IPS-20b (cell line): ENCODE measurements around the gene KRT14.
"Not testable (repeated sequence)": the region's sequence is repeated elsewhere in the genome, so short reads cannot be mapped to it uniquely, and the experiment has no call there.

Source experiments
- H3K27ac ChIP-seq: one replicate; pipeline ENCODE4 v1.5.1; 2013; ENCODE audit warnings: low read length
- H3K27me3 ChIP-seq: 2 replicates; pipeline ENCODE4 v1.6.1; 2013; ENCODE audit warnings: mild to moderate bottlenecking, low read length, inconsistent platforms; ENCODE audit not compliant: insufficient read depth
- H3K36me3 ChIP-seq: 2 replicates; pipeline ENCODE4 v1.6.1; 2013; ENCODE audit warnings: low read depth, mild to moderate bottlenecking, inconsistent platforms, low read length, moderate library complexity; ENCODE audit not compliant: insufficient read depth
- H3K4me1 ChIP-seq: 2 replicates; pipeline ENCODE4 v1.6.1; 2013; ENCODE audit warnings: mild to moderate bottlenecking, control low read depth, inconsistent platforms, low read length, moderate library complexity; ENCODE audit not compliant: insufficient read depth
- H3K4me3 ChIP-seq: 2 replicates; pipeline ENCODE4 v1.5.1; 2013; ENCODE audit warnings: mild to moderate bottlenecking, low read length, inconsistent platforms
- H3K9ac ChIP-seq: 2 replicates; pipeline ENCODE4 v1.6.1; 2013; ENCODE audit warnings: low read depth, mild to moderate bottlenecking, inconsistent platforms, low read length, moderate library complexity
- H3K9me3 ChIP-seq: 2 replicates; pipeline ENCODE4 v1.6.1; 2013; ENCODE audit warnings: mild to moderate bottlenecking, low read depth, low read length, inconsistent platforms; ENCODE audit not compliant: insufficient read depth

The KRT14 gene

DNA sequence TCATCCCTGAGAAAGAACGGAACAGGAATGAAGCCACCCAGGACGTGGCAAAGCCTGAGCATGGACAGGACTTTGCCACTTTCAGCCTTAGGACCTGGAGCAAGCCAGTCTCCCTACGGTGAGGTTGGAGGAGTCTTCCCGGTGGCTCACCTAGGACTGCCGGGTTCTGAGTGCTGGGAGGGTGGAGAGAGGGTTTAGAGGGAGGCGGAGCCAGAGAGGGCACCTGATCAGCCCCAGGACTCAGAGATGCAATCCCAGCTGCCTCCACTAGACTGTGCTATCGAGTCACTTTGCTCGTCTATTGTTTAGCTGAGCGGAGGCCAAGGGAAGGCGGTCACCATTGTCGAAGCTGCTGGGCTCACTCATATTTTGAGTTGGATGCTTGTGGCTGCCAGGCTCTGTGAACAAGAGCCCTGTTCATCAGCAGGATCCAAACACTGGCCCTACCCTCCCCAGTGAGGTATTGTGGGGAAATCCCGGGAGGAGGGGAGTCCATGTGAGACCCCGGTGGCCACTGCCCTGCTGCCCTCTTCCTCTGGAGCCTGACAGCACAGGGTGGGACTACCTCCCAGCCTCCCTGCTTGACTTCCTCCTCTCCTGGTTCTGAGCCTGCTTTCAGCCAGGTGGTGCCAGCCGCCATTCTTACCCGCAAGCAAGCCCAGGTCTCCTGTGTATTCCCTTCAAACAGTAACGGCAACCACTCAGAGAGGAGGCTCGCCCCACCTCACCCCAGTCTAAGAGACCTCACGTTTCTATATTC, 7.0 kb downstream of the KRT14 start:
- Histone ChIP-seq H3K9ac (no peak overlapping the region), H3K36me3 (no peaks in the 10 kb centered on the region), H3K4me1 (no peaks in the 10 kb centered on the region), H3K27me3 (peaks cover 8% of the 10 kb centered on the region), H3K9me3 (no peaks in the 10 kb centered on the region), H3K4me3 (no peak overlapping the region), H3K27ac (no peak overlapping the region)

DNA sequence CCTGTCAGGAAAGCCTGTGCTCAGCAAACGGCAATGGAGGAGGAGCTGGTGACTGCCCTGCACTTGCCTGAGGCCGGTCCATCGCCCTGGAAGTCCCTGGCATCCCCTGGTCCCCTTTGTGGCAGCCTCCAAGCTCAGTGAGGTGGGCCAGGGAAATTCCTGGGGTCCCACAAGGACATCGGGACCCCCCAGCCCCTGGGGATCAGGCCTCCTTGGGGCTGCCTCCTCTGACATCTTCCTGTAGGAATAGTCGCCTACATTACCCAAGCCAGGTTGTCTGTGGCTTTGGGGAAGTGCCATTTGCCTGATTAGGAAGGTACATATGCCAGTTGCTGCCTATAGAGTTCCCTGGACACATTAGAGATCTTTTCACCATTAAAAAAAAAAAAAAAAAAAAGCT, 7.7 kb downstream of the KRT14 start:
- no peak overlapping the region for H3K4me3 ChIP-seq
- no peak overlapping the region for H3K27ac ChIP-seq
- H3K4me1 ChIP-seq = no peaks in the 10 kb centered on the region
- no peaks in the 10 kb centered on the region for H3K9me3 ChIP-seq
- no peaks in the 10 kb centered on the region for H3K36me3 ChIP-seq
- peaks cover 8% of the 10 kb centered on the region for H3K27me3 ChIP-seq
- no peak overlapping the region for H3K9ac ChIP-seq

DNA sequence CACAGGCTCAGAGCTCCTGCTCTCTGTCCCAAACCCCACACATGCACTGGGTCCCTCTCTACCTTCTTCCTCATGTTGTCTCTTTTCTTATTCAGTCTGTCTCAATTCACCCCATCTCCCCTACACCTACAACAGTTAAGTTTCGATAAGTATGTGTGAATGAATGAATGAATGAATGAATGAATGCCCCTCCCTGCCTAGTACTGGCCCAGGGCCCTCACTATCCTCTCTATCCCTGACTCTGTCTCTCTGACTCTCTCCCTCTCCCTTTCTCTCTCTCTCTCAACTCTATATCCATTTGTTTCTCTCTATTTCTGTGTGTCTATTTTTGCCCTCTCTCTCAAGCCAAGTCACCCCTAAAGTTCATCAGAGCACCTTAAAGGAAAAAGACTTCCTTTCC, 8.2 kb downstream of the KRT14 start:
- Histone ChIP-seq H3K27ac (no peak overlapping the region), H3K9ac (no peak overlapping the region), H3K4me3 (no peak overlapping the region), H3K4me1 (no peaks in the 10 kb centered on the region), H3K9me3 (no peaks in the 10 kb centered on the region), H3K27me3 (peaks cover 8% of the 10 kb centered on the region), H3K36me3 (no peaks in the 10 kb centered on the region)

DNA sequence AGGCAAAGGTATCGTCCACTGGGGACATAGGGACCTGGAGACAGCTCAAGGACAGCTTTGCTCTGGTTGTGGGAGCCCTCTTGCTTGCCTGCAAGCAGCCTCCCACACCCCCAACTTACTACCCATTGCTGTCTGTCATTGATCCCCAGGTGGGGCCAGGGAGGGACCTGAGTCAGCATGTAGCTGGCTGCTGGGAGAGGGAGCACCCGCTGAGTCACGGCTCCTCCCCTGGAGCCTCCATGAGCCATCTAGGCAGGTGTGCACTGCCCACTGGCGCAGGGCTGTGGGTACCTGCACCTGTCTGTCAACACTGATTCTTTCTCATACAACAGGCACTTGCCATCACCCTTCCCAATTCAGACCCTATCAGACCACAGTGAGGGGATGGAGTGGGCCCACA, 10.0 kb downstream of the KRT14 start:
- H3K4me3 ChIP-seq, H3K27ac ChIP-seq, H3K36me3 ChIP-seq, H3K4me1 ChIP-seq, H3K9me3 ChIP-seq, H3K9ac ChIP-seq, H3K27me3 ChIP-seq: not testable (repeated sequence)

DNA sequence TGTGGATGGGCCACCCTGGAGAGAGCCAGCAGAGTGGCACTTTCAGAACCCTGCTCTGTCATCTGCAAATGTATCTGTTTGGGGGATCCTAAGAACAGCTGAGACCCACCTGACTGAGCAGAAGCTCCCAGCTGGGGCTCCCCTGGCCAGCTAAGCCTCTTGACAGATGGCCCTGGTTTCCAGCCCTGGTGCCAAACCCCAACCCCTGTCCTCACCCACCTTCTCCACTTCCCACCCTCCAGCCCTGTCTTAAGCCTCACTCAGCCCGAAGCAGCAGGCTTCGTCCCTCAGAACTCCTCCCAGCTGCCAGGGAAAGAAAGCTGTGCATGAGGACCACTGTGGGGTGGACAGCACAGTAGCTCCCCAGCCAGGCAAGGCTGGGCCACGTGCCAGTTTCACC, 11.4 kb downstream of the KRT14 start:
- H3K27ac ChIP-seq = no peak overlapping the region
- H3K36me3 ChIP-seq = no peaks in the 10 kb centered on the region
- no peak overlapping the region for H3K4me3 ChIP-seq
- no peaks in the 10 kb centered on the region for H3K4me1 ChIP-seq
- no peak overlapping the region for H3K9ac ChIP-seq
- peaks cover 5% of the 10 kb centered on the region for H3K27me3 ChIP-seq
- H3K9me3 ChIP-seq = no peaks in the 10 kb centered on the region

DNA sequence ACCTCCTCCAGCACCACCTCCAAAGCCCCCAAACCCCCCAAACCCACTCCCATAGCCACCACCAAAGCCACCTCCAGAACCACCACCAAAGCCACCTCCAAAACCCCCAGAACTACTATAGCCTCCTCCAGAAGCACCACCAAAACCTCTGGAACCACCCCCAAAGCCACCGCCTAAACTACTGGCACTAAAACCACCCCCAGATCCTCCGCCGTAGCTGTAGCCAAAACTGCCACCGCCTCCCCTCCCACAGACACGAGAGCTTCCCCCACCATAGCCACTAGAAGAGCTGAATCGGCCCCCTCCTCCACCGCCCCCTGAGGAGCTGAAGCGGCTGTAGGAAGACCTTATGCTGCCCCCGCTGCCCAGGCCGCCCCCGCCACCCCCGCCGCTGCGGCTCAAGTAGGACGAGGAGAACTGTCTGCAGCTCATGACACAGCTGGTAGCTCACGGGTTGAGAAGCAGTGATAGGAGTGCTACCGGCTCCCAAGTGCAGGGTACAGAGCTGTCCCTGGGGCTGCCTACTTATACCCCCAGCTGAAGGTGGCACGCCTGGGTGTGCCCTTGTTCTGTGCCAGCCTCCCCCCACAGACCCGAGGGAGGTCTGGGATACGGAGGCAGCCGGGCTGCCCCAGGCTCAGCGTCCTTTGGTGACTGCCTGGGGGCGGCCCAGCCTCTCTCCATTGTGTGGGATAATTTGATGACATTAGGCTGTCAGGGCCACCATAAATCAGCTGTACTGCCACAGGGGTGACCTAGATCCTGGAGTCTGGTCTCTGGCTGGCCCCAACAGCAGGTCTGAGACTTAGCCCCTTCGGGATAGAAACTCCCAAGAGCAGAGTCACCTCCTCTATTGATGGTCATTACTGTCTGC, 14.9 kb downstream of the KRT14 start, which contains the start of gene KRT9:
TSS of gene KRT9 (minus strand) at position 499 of the 874 bp plus-strand sequence. CDS start at position 432, 67 bp downstream.
- Histone ChIP-seq H3K27me3 (peaks cover 7% of the 10 kb centered on the region; the same call in 1 of the 2 replicates), H3K9ac (no peak within 1 kb of the TSS), H3K4me1 (no peaks in the 10 kb centered on the region), H3K4me3 (no peak within 1 kb of the TSS), H3K27ac (no peak within 1 kb of the TSS), H3K9me3 (no peaks in the 10 kb centered on the region), H3K36me3 (no peaks in the 10 kb centered on the region)

DNA sequence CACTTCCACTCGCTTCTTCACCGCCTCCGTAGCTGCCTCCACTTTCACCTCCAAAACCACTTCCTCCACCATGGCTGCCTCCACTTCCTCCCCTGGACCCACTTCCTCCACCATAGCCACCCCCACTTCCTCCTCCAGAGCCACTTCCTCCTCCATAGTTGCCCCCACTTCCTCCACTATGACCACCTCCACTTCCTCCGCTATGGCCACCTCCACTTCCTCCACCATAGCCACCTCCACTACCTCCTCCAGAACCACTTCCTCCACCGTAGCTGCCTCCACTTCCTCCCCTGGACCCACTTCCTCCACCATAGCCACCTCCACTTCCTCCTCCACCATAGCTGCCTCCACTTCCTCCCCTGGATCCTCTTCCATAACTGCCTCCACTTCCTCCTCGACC, 19.4 kb downstream of the KRT14 start:
- Histone ChIP-seq H3K9ac (no peak overlapping the region), H3K27me3 (peaks cover 7% of the 10 kb centered on the region; the same call in 1 of the 2 replicates), H3K4me3 (no peak overlapping the region), H3K27ac (no peak overlapping the region), H3K4me1 (no peaks in the 10 kb centered on the region), H3K36me3 (no peaks in the 10 kb centered on the region), H3K9me3 (no peaks in the 10 kb centered on the region)

DNA sequence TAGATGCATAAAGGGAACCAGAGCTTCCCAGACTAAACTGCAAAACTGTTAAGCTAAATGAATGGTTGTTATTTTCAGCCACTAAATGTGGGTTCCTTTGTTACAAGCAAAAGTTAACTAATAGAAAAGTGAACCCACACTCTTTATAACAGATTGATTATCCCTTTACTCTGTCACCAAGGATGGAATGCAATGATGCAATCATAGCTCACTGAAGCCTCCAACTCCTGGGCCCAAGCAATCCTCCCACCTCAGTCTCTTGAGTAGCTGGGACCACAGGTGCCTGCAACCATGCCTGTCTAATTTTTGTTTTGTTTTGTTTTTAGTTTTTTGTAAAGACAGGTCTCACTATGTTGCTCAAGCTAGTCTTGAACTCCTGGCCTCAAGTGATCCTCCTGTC, 21.4 kb downstream of the KRT14 start:
- H3K4me3 ChIP-seq = no peak overlapping the region
- peaks cover 7% of the 10 kb centered on the region; the same call in 1 of the 2 replicates for H3K27me3 ChIP-seq
- no peak overlapping the region for H3K9ac ChIP-seq
- no peaks in the 10 kb centered on the region for H3K4me1 ChIP-seq
- no peak overlapping the region for H3K27ac ChIP-seq
- H3K9me3 ChIP-seq = no peaks in the 10 kb centered on the region
- H3K36me3 ChIP-seq = no peaks in the 10 kb centered on the region

DNA sequence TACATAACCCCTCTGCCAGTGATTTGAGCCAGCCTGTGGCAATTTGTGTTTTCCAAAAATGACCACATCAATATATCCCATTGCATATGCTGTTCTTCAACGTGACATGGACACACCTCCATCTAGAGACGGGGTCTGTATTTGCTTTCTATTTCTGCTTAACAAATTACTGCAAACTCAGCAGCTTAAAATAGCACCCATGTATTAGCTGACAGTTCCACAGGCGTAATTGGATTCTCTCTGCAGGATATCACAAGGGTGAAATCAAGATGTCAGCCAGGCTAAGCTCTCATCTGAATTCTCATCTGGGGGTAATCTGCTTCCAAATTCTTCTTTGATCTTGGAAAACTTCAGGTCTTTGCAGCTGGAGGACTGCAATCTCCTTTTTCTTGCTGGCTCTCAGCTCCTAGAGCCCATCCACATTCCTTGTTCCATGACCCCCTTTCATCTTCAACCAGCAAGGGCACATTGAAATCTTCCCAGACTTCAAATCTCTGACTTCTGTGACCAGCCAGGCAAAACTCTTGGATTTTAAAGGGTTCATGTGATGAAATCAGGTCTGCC, 23.0 kb downstream of the KRT14 start:
- H3K27ac ChIP-seq = no peak overlapping the region
- no peaks in the 10 kb centered on the region for H3K9me3 ChIP-seq
- H3K4me3 ChIP-seq = no peak overlapping the region
- no peak overlapping the region for H3K9ac ChIP-seq
- no peaks in the 10 kb centered on the region for H3K4me1 ChIP-seq
- H3K36me3 ChIP-seq = no peaks in the 10 kb centered on the region
- H3K27me3 ChIP-seq = no peaks in the 10 kb centered on the region; the same call in 1 of the 2 replicates

DNA sequence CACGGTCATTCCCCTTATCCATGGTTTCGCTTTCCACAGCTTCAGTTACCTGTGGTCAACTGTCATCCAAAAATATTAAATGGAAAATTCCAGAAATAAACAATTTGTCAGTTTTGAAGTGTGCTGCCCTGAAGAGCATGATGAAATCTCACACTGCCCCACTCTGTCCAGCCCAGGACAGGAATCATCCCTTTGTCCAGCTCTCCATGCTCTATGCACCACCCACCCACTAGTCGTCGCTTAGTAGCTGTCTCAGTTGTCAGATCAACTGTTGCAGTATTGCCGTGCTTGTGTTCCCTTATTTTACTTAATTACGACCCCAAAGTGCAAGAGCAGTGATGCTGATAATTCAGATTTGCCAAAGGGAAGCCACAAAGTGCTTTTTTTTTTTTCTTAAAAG, 25.1 kb downstream of the KRT14 start:
- no peak overlapping the region for H3K27ac ChIP-seq
- no peaks in the 10 kb centered on the region for H3K27me3 ChIP-seq
- H3K36me3 ChIP-seq = no peaks in the 10 kb centered on the region
- H3K9me3 ChIP-seq = no peaks in the 10 kb centered on the region
- H3K9ac ChIP-seq = no peak overlapping the region
- no peaks in the 10 kb centered on the region for H3K4me1 ChIP-seq
- no peak overlapping the region for H3K4me3 ChIP-seq

DNA sequence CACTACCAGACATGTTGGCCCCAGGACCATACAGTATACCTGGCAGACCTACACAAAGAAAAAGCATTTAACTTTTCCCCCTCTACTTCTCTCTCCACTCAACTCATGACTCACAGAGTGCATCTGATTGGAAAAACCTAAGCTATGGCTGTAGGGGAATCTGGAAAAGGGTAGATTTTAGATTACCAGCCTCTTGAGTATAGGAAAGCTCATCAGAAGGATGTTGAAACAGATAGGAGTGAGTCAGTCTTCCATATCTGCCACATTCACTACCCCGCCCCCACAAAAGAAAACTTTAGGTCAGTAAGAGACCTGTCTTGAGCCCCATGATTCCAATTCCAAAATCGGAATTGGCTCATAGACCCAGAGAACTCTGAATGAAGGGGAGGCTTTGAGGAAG, 27.1 kb downstream of the KRT14 start:
- Histone ChIP-seq H3K4me1 (no peaks in the 10 kb centered on the region), H3K9ac (no peak overlapping the region), H3K27ac (no peak overlapping the region), H3K27me3 (no peaks in the 10 kb centered on the region), H3K9me3 (no peaks in the 10 kb centered on the region), H3K36me3 (no peaks in the 10 kb centered on the region), H3K4me3 (no peak overlapping the region)
